HG02981 (cell line): Measurements from ENCODE around the gene RDH11.
"Not testable (repeated sequence)": the region's sequence is repeated elsewhere in the genome, so short reads cannot be mapped to it uniquely, and the experiment has no call there.

Experiments
- ATAC-seq: cut with Tn5 transposase; IDR thresholded peaks from one replicate; pipeline ENCODE4 v1.9.1; 2021; ENCODE audit warnings: mild to moderate bottlenecking, moderate library complexity; ENCODE audit not compliant: unreplicated experiment

Gene RDH11

GRCh38 chr14:67695394-67695949, at the start of gene RDH11:
Gene RDH11, minus strand, starts transcription at chr14:67695764. Its CDS starts 61 bp downstream, at chr14:67695703.
- ATAC-seq: peak; percentile 88

- no peak for ATAC-seq
Observed at GRCh38 chr14:67744046-67744445, 48.5 kb upstream of the RDH11 start.

- ATAC-seq: no peak
Observed at GRCh38 chr14:67738740-67739504, 43.4 kb upstream of the RDH11 start.

- ATAC-seq: no peak
Observed at GRCh38 chr14:67736771-67737170, 41.2 kb upstream of the RDH11 start.

- no peak for ATAC-seq
Observed at GRCh38 chr14:67735336-67736147, 40.0 kb upstream of the RDH11 start.

GRCh38 chr14:67734675-67735074, 39.1 kb upstream of the RDH11 start:
- no peak for ATAC-seq

GRCh38 chr14:67733616-67734015, 38.1 kb upstream of the RDH11 start:
- no peak for ATAC-seq

- ATAC-seq: no peak
Observed at GRCh38 chr14:67729072-67729885, 33.7 kb upstream of the RDH11 start.

- ATAC-seq: no peak
Observed at GRCh38 chr14:67728258-67728657, 32.7 kb upstream of the RDH11 start.

- no peak for ATAC-seq
Observed at GRCh38 chr14:67727361-67727760, 31.8 kb upstream of the RDH11 start.

GRCh38 chr14:67725171-67725570, 29.6 kb upstream of the RDH11 start:
- no peak for ATAC-seq

- ATAC-seq: no peak
Observed at GRCh38 chr14:67722293-67722692, 26.7 kb upstream of the RDH11 start.

GRCh38 chr14:67721875-67722274, 26.3 kb upstream of the RDH11 start:
- no peak for ATAC-seq

- ATAC-seq: no peak
Observed at GRCh38 chr14:67719866-67720265, 24.3 kb upstream of the RDH11 start.

- not testable (repeated sequence) for ATAC-seq
Observed at GRCh38 chr14:67719385-67719784, 23.8 kb upstream of the RDH11 start.

- no peak for ATAC-seq
Observed at GRCh38 chr14:67718265-67718664, 22.7 kb upstream of the RDH11 start.

- ATAC-seq: no peak
Observed at GRCh38 chr14:67717048-67717447, 21.5 kb upstream of the RDH11 start.

- ATAC-seq: no peak
Observed at GRCh38 chr14:67710209-67710608, 14.6 kb upstream of the RDH11 start.

- ATAC-seq: not testable (repeated sequence)
Observed at GRCh38 chr14:67709796-67710195, 14.2 kb upstream of the RDH11 start.

- not testable (repeated sequence) for ATAC-seq
Observed at GRCh38 chr14:67709346-67709745, 13.8 kb upstream of the RDH11 start.

GRCh38 chr14:67705211-67705610, 9.6 kb upstream of the RDH11 start:
- ATAC-seq: no peak
